GM12878 (cell line): ENCODE data around the gene MRPS15. TPM values are rescaled to one million over a fixed set of nuclear protein-coding genes. Genes with fewer than 3 reads are reported as not detected.

ENCODE experiments used
- ATAC-seq: fragments of 200-7000 bp; cut with Tn5 transposase; 3 replicates; pipeline ENCODE4 v1.9.1; 2020; ENCODE audit warnings: mild to moderate bottlenecking, moderate library complexity
- BruUV-seq: library from RNA; stranded (reverse); fragments of 400-500 nt; replicated peaks from 2 replicates; lab custom pipeline; 2021; lab: Mats Ljungman, UMichigan
- CTCF ChIA-PET: fragments of 300-600 bp; sonication (Branson Sonifier 250); formaldehyde crosslinking; extraction: SDS; loops from one replicate; lab custom pipeline; 2021; ENCODE audit warnings: inconsistent platforms; lab: Yijun Ruan, JAX
- POLR2A ChIA-PET: fragments of 350-600 bp; formaldehyde crosslinking; extraction: SDS; loops from one replicate; lab custom pipeline; 2021; ENCODE audit warnings: inconsistent platforms; lab: Charles Lee
- RAD21 ChIA-PET: fragments of 300-600 bp; sonication (Branson Sonifier 250); formaldehyde crosslinking; loops from one replicate; lab custom pipeline; 2023; ENCODE audit warnings: antibody characterized with exemption; ENCODE audit not compliant: unreplicated experiment; lab: Charles Lee
- SMC1A ChIA-PET: fragments of 300-600 bp; sonication (Branson Sonifier 250); formaldehyde crosslinking; loops from one replicate; lab custom pipeline; 2023; ENCODE audit not compliant: unreplicated experiment, uncharacterized antibody; lab: Charles Lee
- DNase-seq: peaks from one replicate; pipeline ENCODE4 v3.0.0-alpha.2; 2011; ENCODE audit warnings: low read depth, low spot score
- FAIRE-seq: peaks from 3 replicates; lab custom pipeline; 2011; peaks lifted over from hg19 to GRCh38; lab: Jason Lieb, UNC
- H2AFZ ChIP-seq: 2 replicates; pipeline ENCODE4 v1.6.0; 2011; ENCODE audit warnings: low read depth, low read length, control low read depth; ENCODE audit not compliant: control insufficient read depth
- H3K27ac ChIP-seq: 2 replicates; pipeline ENCODE4 v1.5.1; 2011; ENCODE audit warnings: control low read depth; ENCODE audit not compliant: control insufficient read depth, insufficient read depth
- H3K27me3 ChIP-seq, 2 experiments: replicated peaks in 1 of 2; 2 replicates each; pipeline versions ENCODE4 v1.6.0 to v1.6.1; 2011; ENCODE audit warnings: low read length in 1 of 2; ENCODE audit not compliant: control insufficient read depth in 2 of 2, insufficient read depth in 2 of 2
- H3K36me3 ChIP-seq, 2 experiments: 2 replicates each; pipeline ENCODE4 v1.5.1; 2011; ENCODE audit warnings: low read length in 1 of 2; ENCODE audit not compliant: control insufficient read depth in 2 of 2, insufficient read depth in 2 of 2
- H3K4me1 ChIP-seq: 2 replicates; pipeline ENCODE4 v1.6.1; 2011; ENCODE audit warnings: mild to moderate bottlenecking, low read length, moderate library complexity, mixed read lengths; ENCODE audit not compliant: control insufficient read depth, insufficient read depth
- H3K4me2 ChIP-seq: 2 replicates; pipeline ENCODE4 v1.6.0; 2011; ENCODE audit warnings: control low read depth; ENCODE audit not compliant: control insufficient read depth, insufficient read depth
- H3K4me3 ChIP-seq: fragments of 200-600 bp; sonication (generic); 2 replicates; pipeline ENCODE4 v1.5.1; 2016
- H3K79me2 ChIP-seq: 2 replicates; pipeline ENCODE4 v1.6.0; 2011; ENCODE audit warnings: low read length; ENCODE audit not compliant: control insufficient read depth, insufficient read depth
- H3K9ac ChIP-seq: 2 replicates; pipeline ENCODE4 v1.8.0; 2011; ENCODE audit warnings: low read length, control low read depth, mixed read lengths; ENCODE audit not compliant: control insufficient read depth, insufficient read depth
- H3K9me3 ChIP-seq: replicated peaks from 3 replicates; pipeline ENCODE4 v1.5.1; 2011; ENCODE audit warnings: mild to moderate bottlenecking, low read length; ENCODE audit not compliant: control insufficient read depth, insufficient read depth
- H4K20me1 ChIP-seq: 2 replicates; pipeline ENCODE4 v1.6.0; 2011; ENCODE audit not compliant: control insufficient read depth, insufficient read depth
- CREB1 ChIP-seq: IDR thresholded peaks from 2 replicates; pipeline ENCODE4 v1.6.1; 2012; ENCODE audit warnings: low read depth, mild to moderate bottlenecking, inconsistent platforms
- HCFC1 ChIP-seq: fragments of 150-350 bp; IDR thresholded peaks from 2 replicates; pipeline ENCODE4 v1.6.1; 2014; ENCODE audit warnings: low read length
- HDGF ChIP-seq: fragments of 450-650 bp; IDR thresholded peaks from 2 replicates; pipeline ENCODE4 v1.6.1; 2016; ENCODE audit warnings: antibody characterized with exemption
- MTA3 ChIP-seq: IDR thresholded peaks from 2 replicates; pipeline ENCODE4 v1.6.1; 2012; ENCODE audit warnings: low read length, inconsistent platforms, borderline replicate concordance
- PBX3 ChIP-seq: IDR thresholded peaks from 2 replicates; pipeline ENCODE4 v1.6.1; 2011; ENCODE audit warnings: mild to moderate bottlenecking, low read depth, low read length, moderate library complexity; ENCODE audit not compliant: insufficient replicate concordance
- POU2F2 ChIP-seq: IDR thresholded peaks from 3 replicates; pipeline ENCODE4 v1.6.1; 2011; ENCODE audit warnings: low read depth, mild to moderate bottlenecking, low read length, borderline replicate concordance
- SREBF1 ChIP-seq: IDR thresholded peaks from 2 replicates; pipeline ENCODE4 v1.6.1; 2012; ENCODE audit warnings: mild to moderate bottlenecking, low read length
- SUZ12 ChIP-seq: fragments of 200-600 bp; sonication (generic); IDR thresholded peaks from one replicate; pipeline ENCODE4 v1.6.1; 2018; ENCODE audit warnings: antibody characterized with exemption, mild to moderate bottlenecking; ENCODE audit not compliant: unreplicated experiment
- ZNF24 ChIP-seq: fragments of 450-650 bp; IDR thresholded peaks from 2 replicates; pipeline ENCODE4 v1.6.1; 2017; ENCODE audit warnings: antibody characterized with exemption, mild to moderate bottlenecking
- ZNF592 ChIP-seq: fragments of 450-650 bp; IDR thresholded peaks from 2 replicates; pipeline ENCODE4 v1.6.1; 2017; ENCODE audit warnings: mild to moderate bottlenecking, moderate library complexity
- ZZZ3 ChIP-seq: IDR thresholded peaks from 2 replicates; pipeline ENCODE4 v1.6.1; 2011; ENCODE audit warnings: low read depth; ENCODE audit not compliant: control insufficient read depth, insufficient read length
- WGBS: methylation state at CpG from one replicate; pipeline ENCODE4 v1.1.6; 2016; ENCODE audit warnings: low lambda C conversion rate; ENCODE audit not compliant: insufficient replicate concordance, insufficient coverage; ENCODE audit errors: missing lambda C conversion rate; 5-methylcytosine and 5-hydroxymethylcytosine counted together
- in situ Hi-C: fragments of 300-500 bp; cut with MboI; formaldehyde crosslinking; loops from 9 replicates; pipeline ENCODE4 v1.14.3; 2018; ENCODE audit warnings: mixed read lengths
- intact Hi-C: fragments of 100-400 bp; cut with micrococcal nuclease; formaldehyde crosslinking; loops from one replicate; pipeline ENCODE4 v1.14.2; 2022; ENCODE audit not compliant: unreplicated experiment
- polyA plus RNA-seq, 11 experiments: library from polyadenylated mRNA; depleted of rRNA in 4 of 11; unstranded in 6 of 11; stranded (reverse) in 5 of 11; fragments of >200 nt; fragmentation: Nextera tagmentation in 4 of 11; fragmentation: Illumina TruSeq in 1 of 11; extraction: Ambion mirVana in 4 of 11; extraction: Trizol in 1 of 11; gene quantifications; 1 replicate in 1 of 11; 2 replicates in 10 of 11; pipeline versions ENCODE4 v1.2.1 to v1.2.3, GENCODE V29; 2011 to 2016; ENCODE audit warnings: inconsistent platforms in 2 of 11, missing spikeins in 2 of 11, low read depth in 1 of 11
- total RNA-seq, 4 experiments: library from RNA; depleted of rRNA in 3 of 4; stranded (reverse); fragments of >200 nt in 3 of 4; fragmentation: Illumina TruSeq in 1 of 4; extraction: Trizol in 1 of 4; gene quantifications; 2 replicates each; pipeline versions ENCODE4 v1.2.1 to v1.2.3, GENCODE V29; 2013 to 2021

The MRPS15 gene
- total and polyA plus RNA-seq, 10 of the 15 experiments (the other 5 are each of a cell fraction or from before 2014, with no cell fraction given) = 41.1 to 207 (median 107) TPM

GRCh38 chr1:36438715-36439114, 25.5 kb downstream of the MRPS15 start:
- ChIA-PET POLR2A (no interaction called here), RAD21 (interaction anchor here (0.6 kb wide), 1 partner anchor 141 kb away, joined by 3 read pairs; no protein-coding TSS in a partner anchor), SMC1A (interaction anchor here (1.7 kb wide), 1 partner anchor 17 kb away, joined by 4 read pairs; no protein-coding TSS in a partner anchor), CTCF (interaction anchor here (1.0 to 1.1 kb wide), 2 partner anchors 14 to 17 kb away, joined by 3 to 5 read pairs; no protein-coding TSS in a partner anchor)
- Histone ChIP-seq H3K9ac (no peak overlapping the region), H3K4me1 (no peaks in the 10 kb centered on the region), H3K27me3 (no peaks in the 10 kb centered on the region), H3K27ac (no peak overlapping the region), H4K20me1 (no peaks in the 10 kb centered on the region), H2AFZ (no peak overlapping the region), H3K9me3 (no peaks in the 10 kb centered on the region), H3K36me3 (no peaks in the 10 kb centered on the region), H3K79me2 (no peaks in the 10 kb centered on the region), H3K4me2 (no peak overlapping the region), H3K4me3 (no peak overlapping the region)
- FAIRE-seq (no peak), ATAC-seq (no peak), DNase-seq (no peak)
- no TSS peak for BruUV-seq
- 65% methylated on average over 4 of the region's 4 CpGs for WGBS
- TF ChIP-seq ZNF592 (no peak), POU2F2 (no peak), MTA3 (no peak), HDGF (no peak), PBX3 (no peak), SUZ12 (no peak), CREB1 (no peak), SREBF1 (no peak), ZZZ3 (no peak), HCFC1 (no peak), ZNF24 (no peak)
- intact Hi-C loops = no loop called here
- in situ Hi-C loops = no loop called here
